SU-DHL-6 (cell line): ENCODE measurements around the gene GPX5.

Experiments
- H2AFZ ChIP-seq: fragments of 200-600 bp; sonication (generic); 2 replicates; pipeline ENCODE4 v1.6.1; 2014; ENCODE audit warnings: low read depth, mild to moderate bottlenecking, moderate library complexity, mixed read lengths, antibody characterized with exemption, low read length; ENCODE audit not compliant: severe bottlenecking
- H3F3A ChIP-seq: fragments of 200-600 bp; shearing (Covaris generic); 2 replicates; pipeline ENCODE4 v1.6.0; 2016; ENCODE audit warnings: antibody characterized with exemption, mild to moderate bottlenecking; ENCODE audit not compliant: insufficient read depth
- H3K27ac ChIP-seq: fragments of 200-600 bp; sonication (generic); 2 replicates; pipeline ENCODE4 v1.5.1; 2016; ENCODE audit warnings: low read depth, mild to moderate bottlenecking, low read length, moderate library complexity, mixed read lengths
- H3K27me3 ChIP-seq: fragments of 200-600 bp; sonication (generic), shearing (Covaris generic); 2 replicates; pipeline ENCODE4 v1.6.0; 2014; ENCODE audit warnings: mild to moderate bottlenecking, low read length
- H3K36me3 ChIP-seq: fragments of 200-600 bp; sonication (generic); 2 replicates; pipeline ENCODE4 v1.6.1; 2014; ENCODE audit warnings: mild to moderate bottlenecking, low read length, mixed read lengths
- H3K4me2 ChIP-seq: fragments of 300-600, 200-600 bp; shearing (Covaris generic), sonication (generic); 2 replicates; pipeline ENCODE4 v1.6.0; 2014; ENCODE audit warnings: low read length, low read depth, mild to moderate bottlenecking; ENCODE audit not compliant: poor library complexity, severe bottlenecking
- H3K4me3 ChIP-seq: fragments of 200-600 bp; sonication (generic); 2 replicates; pipeline ENCODE4 v1.5.1; 2014; ENCODE audit warnings: antibody characterized with exemption, low read length, mild to moderate bottlenecking, mixed read lengths; ENCODE audit not compliant: insufficient read depth, poor library complexity, severe bottlenecking
- H3K79me2 ChIP-seq: fragments of 200-600 bp; sonication (generic); 2 replicates; pipeline ENCODE4 v1.6.1; 2014; ENCODE audit warnings: mild to moderate bottlenecking, low read length, moderate library complexity; ENCODE audit not compliant: insufficient read depth
- H3K9ac ChIP-seq: fragments of 200-600 bp; sonication (generic); 2 replicates; pipeline ENCODE4 v1.7.0; 2014; ENCODE audit warnings: mild to moderate bottlenecking, low read length
- H3K9me2 ChIP-seq: fragments of 200-600 bp; sonication (generic); replicated peaks from 2 replicates; pipeline ENCODE4 v1.6.1; 2014; ENCODE audit warnings: low read length; ENCODE audit not compliant: insufficient read depth
- H3K9me3 ChIP-seq: fragments of 200-600 bp; sonication (generic); 2 replicates; pipeline ENCODE4 v1.6.1; 2014; ENCODE audit warnings: low read length, mixed read lengths; ENCODE audit not compliant: insufficient read depth
- H4K20me1 ChIP-seq: fragments of 200-600 bp; sonication (generic); 2 replicates; pipeline ENCODE4 v1.6.1; 2014; ENCODE audit warnings: low read depth, mild to moderate bottlenecking, antibody characterized with exemption, low read length, moderate library complexity, mixed read lengths
- EZH2phosphoT487 ChIP-seq: fragments of 200-600 bp; sonication (generic), shearing (Covaris generic); conservative IDR thresholded peaks from 2 replicates; pipeline ENCODE4 v1.6.1; 2018; ENCODE audit warnings: mild to moderate bottlenecking, antibody characterized with exemption, low read length, moderate library complexity, mixed read lengths
- TF ChIP-seq, protein P1 (sequence below): fragments of 200-600 bp; sonication (generic); IDR thresholded peaks from one replicate; pipeline ENCODE4 v1.5.1; 2017; ENCODE audit warnings: antibody characterized with exemption, mild to moderate bottlenecking, low read length, moderate library complexity; ENCODE audit not compliant: insufficient read depth, poor library complexity, severe bottlenecking

The GPX5 gene

DNA sequence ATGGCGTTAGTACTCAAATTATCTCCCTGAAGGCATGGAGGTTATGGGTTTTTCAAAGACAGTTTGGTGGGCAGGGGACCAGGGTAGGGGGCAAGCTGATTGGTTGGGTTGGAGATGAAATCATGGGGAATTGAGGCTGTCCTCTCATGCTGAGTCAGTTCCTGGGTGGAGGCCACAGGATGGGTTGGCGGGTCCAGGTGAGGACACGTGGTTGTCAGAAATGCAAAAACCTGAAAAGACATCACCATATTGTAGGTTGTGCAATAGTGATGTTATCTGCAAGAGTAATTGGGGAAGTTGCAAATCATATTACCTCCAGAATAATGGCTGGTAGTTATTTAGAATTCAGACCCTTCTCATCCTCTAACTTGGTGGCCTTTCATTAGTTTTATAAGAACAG lies 40.2 kb upstream of the GPX5 start:
- Histone ChIP-seq H3K9ac (no peak overlapping the region), H4K20me1 (no peaks in the 10 kb centered on the region), H3F3A (no peaks in the 10 kb centered on the region), H3K9me2 (no peaks in the 10 kb centered on the region), H3K4me2 (no peak overlapping the region), H3K27ac (no peak overlapping the region), H3K36me3 (no peaks in the 10 kb centered on the region), H3K9me3 (no peaks in the 10 kb centered on the region), H3K27me3 (0 out of 2 replicates have a peak, but pooled peaks cover 4% of the 10 kb centered on the region), H3K79me2 (no peaks in the 10 kb centered on the region), H3K4me3 (no peak overlapping the region), H2AFZ (no peak overlapping the region)
- no peak for TF ChIP-seq EZH2phosphoT487
- TF ChIP-seq, protein P1, sequence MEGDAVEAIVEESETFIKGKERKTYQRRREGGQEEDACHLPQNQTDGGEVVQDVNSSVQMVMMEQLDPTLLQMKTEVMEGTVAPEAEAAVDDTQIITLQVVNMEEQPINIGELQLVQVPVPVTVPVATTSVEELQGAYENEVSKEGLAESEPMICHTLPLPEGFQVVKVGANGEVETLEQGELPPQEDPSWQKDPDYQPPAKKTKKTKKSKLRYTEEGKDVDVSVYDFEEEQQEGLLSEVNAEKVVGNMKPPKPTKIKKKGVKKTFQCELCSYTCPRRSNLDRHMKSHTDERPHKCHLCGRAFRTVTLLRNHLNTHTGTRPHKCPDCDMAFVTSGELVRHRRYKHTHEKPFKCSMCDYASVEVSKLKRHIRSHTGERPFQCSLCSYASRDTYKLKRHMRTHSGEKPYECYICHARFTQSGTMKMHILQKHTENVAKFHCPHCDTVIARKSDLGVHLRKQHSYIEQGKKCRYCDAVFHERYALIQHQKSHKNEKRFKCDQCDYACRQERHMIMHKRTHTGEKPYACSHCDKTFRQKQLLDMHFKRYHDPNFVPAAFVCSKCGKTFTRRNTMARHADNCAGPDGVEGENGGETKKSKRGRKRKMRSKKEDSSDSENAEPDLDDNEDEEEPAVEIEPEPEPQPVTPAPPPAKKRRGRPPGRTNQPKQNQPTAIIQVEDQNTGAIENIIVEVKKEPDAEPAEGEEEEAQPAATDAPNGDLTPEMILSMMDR: no peak

GRCh38 chr6:28486533-28486932 lies 39.1 kb upstream of the GPX5 start:
- Histone ChIP-seq H3K27ac (no peak overlapping the region), H3K27me3 (no peaks in the 10 kb centered on the region), H3K9me2 (no peaks in the 10 kb centered on the region), H3K4me3 (no peak overlapping the region), H3K9ac (no peak overlapping the region), H3K36me3 (no peaks in the 10 kb centered on the region), H2AFZ (no peak overlapping the region), H3K79me2 (no peaks in the 10 kb centered on the region), H4K20me1 (no peaks in the 10 kb centered on the region), H3K9me3 (no peaks in the 10 kb centered on the region), H3K4me2 (no peak overlapping the region), H3F3A (no peaks in the 10 kb centered on the region)
- TF ChIP-seq EZH2phosphoT487: no peak
- TF ChIP-seq, protein P1: no peak

DNA sequence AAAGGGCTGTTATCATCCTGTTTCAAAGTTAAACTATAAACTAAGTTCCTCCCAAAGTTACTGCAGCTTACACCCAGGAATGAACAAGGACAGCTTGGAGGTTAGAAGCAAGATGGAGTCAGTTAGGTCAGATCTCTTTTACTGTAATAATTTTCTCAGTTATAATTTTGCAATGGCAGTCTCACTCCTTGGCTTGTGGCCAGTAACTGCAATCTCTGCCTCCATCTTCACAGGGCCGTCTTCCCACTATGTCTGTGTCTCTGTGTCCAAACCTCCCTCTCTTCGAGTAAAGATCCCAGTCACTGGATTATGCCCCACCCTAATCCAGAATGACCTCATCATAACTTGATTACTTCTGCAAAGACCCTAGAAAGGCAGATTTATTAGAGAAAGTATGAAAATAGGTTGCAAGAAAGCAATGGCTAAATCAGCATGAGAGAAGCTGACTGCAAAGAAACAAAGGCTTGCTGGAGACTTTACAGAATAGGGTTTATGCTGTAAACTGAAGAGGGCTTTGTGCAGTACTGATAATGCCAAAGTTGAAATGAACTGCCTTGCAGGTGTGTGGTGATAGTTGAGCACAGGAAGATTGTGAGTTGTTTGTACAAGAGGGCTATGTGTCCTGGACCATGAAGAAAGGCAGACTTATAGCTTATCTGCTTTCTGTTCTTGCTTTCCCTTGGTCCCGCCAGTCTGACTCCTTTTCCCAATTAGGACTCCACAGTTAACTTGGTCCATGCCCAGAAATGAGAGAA lies 38.5 kb upstream of the GPX5 start:
- Histone ChIP-seq H3K9ac (no peak overlapping the region), H3K9me3 (no peaks in the 10 kb centered on the region), H3K79me2 (no peaks in the 10 kb centered on the region), H3K4me2 (no peak overlapping the region), H4K20me1 (no peaks in the 10 kb centered on the region), H3K27me3 (no peaks in the 10 kb centered on the region), H3F3A (no peaks in the 10 kb centered on the region), H3K4me3 (no peak overlapping the region), H3K36me3 (no peaks in the 10 kb centered on the region), H3K9me2 (no peaks in the 10 kb centered on the region), H3K27ac (no peak overlapping the region), H2AFZ (no peak overlapping the region)
- TF ChIP-seq EZH2phosphoT487: no peak
- TF ChIP-seq, protein P1: no peak
